ENCODE data around the gene PITPNM3. TPM values are rescaled to one million over a fixed set of nuclear protein-coding genes. Genes with fewer than 3 reads are reported as not detected.
A peak's percentile ranks its signal among the peaks of the same experiment; 100 is the strongest.

Gene PITPNM3
- total and polyA plus RNA-seq, 11 donors: 0.16 to 1.7 (median 0.33) TPM

GRCh38 chr17:6551869-6552531 is 4.4 kb downstream of the PITPNM3 start:
- H3K9me3 ChIP-seq: no peaks in the 10 kb centered on the region
- peaks cover 0 to 29% (median 18%) of the 10 kb centered on the region in 12 donors for H3K4me1 ChIP-seq
- WGBS, 4 donors: 62 to 69% (median 64%) methylated on average over 11 of the region's 11 CpGs
- DNase-seq (no peak), ATAC-seq (peak in 3 of 4 donors; percentile 4 to 30 (median 17))
- no peak for TF ChIP-seq CTCF (IDR thresholded peaks at IDR 0.05)
- TF ChIP-seq POLR2A (IDR thresholded peaks at IDR 0.05): no peak
- no peak overlapping the region for H3K4me3 ChIP-seq
- intact Hi-C loops (cut with DNase I): loop anchor here in 3 of 10 donors (5.0 to 10.0 kb wide), 2 partner anchors 75 to 77 kb away; no protein-coding TSS in a partner anchor
- no peaks in the 10 kb centered on the region for H3K36me3 ChIP-seq
- H3K27ac ChIP-seq: peak overlapping the region in 1 of 12 donors; percentile 62
- peaks cover 6 to 40% (median 17%) of the 10 kb centered on the region in 9 donors for H3K27me3 ChIP-seq

- H3K27me3 ChIP-seq: peaks cover 6 to 40% (median 17%) of the 10 kb centered on the region in 9 donors
- peaks cover 0 to 29% (median 18%) of the 10 kb centered on the region in 12 donors for H3K4me1 ChIP-seq
- DNase-seq: no peak
- intact Hi-C loops (cut with DNase I): loop anchor here in 3 of 10 donors (5.0 to 10.0 kb wide), 2 partner anchors 74 to 77 kb away; no protein-coding TSS in a partner anchor
- ATAC-seq: no peak
- H3K9me3 ChIP-seq: no peaks in the 10 kb centered on the region
- no peak overlapping the region for H3K27ac ChIP-seq
- H3K4me3 ChIP-seq: no peak overlapping the region
- WGBS, 4 donors: 66 to 80% (median 70%) methylated on average over 5 of the region's 5 CpGs
- no peaks in the 10 kb centered on the region for H3K36me3 ChIP-seq
- TF ChIP-seq CTCF (IDR thresholded peaks at IDR 0.05) (no peak), POLR2A (IDR thresholded peaks at IDR 0.05) (no peak)
Observed at GRCh38 chr17:6551356-6551755, 5.0 kb downstream of the PITPNM3 start.

- peaks cover 0 to 13% (median 7%) of the 10 kb centered on the region in 12 donors for H3K4me1 ChIP-seq
- ATAC-seq: no peak
- WGBS, 4 donors: 54 to 66% (median 58%) methylated on average over 7 to 9 of the region's 9 CpGs
Observed at GRCh38 chr17:6549384-6550036, 6.8 kb downstream of the PITPNM3 start.

GRCh38 chr17:6548578-6549330 is 7.6 kb downstream of the PITPNM3 start:
- Histone ChIP-seq H3K4me3 (no peak overlapping the region), H3K27me3 (peaks cover 0 to 16% (median 0%) of the 10 kb centered on the region in 9 donors), H3K9me3 (no peaks in the 10 kb centered on the region), H3K4me1 (peaks cover 0 to 13% (median 7%) of the 10 kb centered on the region in 12 donors), H3K36me3 (no peaks in the 10 kb centered on the region), H3K27ac (peak overlapping the region in 1 of 12 donors; percentile 78)
- DNase-seq: peak in 1 of 5 donors; percentile 47
- peak; percentile 71 to 84 (median 78) for ATAC-seq
- TF ChIP-seq POLR2A (IDR thresholded peaks at IDR 0.05) (no peak), CTCF (IDR thresholded peaks at IDR 0.05) (no peak)
- WGBS, 4 donors: 19 to 27% (median 25%) methylated on average over 11 of the region's 11 CpGs
- intact Hi-C loops (cut with DNase I): loop anchor here in 1 of 10 donors (10.0 kb wide), 1 partner anchor 74 kb away; no protein-coding TSS in a partner anchor

More at GRCh38 chr17:6549384-6550036, 6.8 kb downstream of the PITPNM3 start:
- H3K4me3 ChIP-seq: no peak overlapping the region
- H3K36me3 ChIP-seq: no peaks in the 10 kb centered on the region
- no peak for DNase-seq
- no peaks in the 10 kb centered on the region for H3K9me3 ChIP-seq
- H3K27ac ChIP-seq: peak overlapping the region in 1 of 12 donors; percentile 78
- peaks cover 0 to 23% (median 3%) of the 10 kb centered on the region in 9 donors for H3K27me3 ChIP-seq
- TF ChIP-seq POLR2A (IDR thresholded peaks at IDR 0.05): no peak
- intact Hi-C loops (cut with DNase I): loop anchor here in 4 of 10 donors (5.0 to 10.0 kb wide), 2 partner anchors 72 to 75 kb away; no protein-coding TSS in a partner anchor

All from heart left ventricle (tissue), 16 donors.